Tibial nerve (tissue), 3 donors: Measurements from ENCODE around the gene ZEB1.

Source experiments
- CTCF ChIP-seq, 5 experiments: fragments of 200-600 bp in 3 of 5; fragments of 450-650 bp in 2 of 5; sonication (generic) in 3 of 5; IDR thresholded peaks; one replicate each; pipeline ENCODE4 v1.5.1; 2016 to 2019; ENCODE audit warnings: antibody characterized with exemption in 5 of 5, mild to moderate bottlenecking in 3 of 5, moderate library complexity in 2 of 5
- POLR2A ChIP-seq, 2 donors: fragments of 450-650 bp; IDR thresholded peaks; one replicate each; pipeline ENCODE4 v1.6.1; 2017; ENCODE audit warnings: antibody characterized with exemption in 2 of 2, mild to moderate bottlenecking in 2 of 2, moderate library complexity in 2 of 2

DNA sequence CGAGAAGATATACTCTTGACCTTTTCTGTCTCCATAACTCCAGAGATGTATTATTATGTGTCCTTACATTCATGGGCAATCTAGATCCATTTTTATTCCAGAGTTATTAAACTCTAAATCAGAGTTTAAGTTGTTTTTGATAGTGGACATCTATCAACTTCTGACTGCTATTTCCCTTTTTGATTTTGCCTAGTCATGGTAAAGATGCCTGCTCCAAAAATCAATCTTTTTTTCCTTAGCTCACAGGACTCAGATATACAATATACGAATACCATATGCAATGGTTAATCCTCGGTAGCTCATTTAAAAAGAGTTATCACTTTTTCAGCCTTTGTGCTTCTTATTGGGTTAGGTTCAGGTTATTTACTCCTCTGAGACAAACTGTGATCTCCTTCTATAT is 15.8 kb upstream of the ZEB1 start:
- TF ChIP-seq POLR2A (IDR thresholded peaks at IDR 0.05) (no peak), CTCF (IDR thresholded peaks at IDR 0.05) (no peak)
